Measurements from ENCODE around the gene GIT2.

The GIT2 gene

DNA sequence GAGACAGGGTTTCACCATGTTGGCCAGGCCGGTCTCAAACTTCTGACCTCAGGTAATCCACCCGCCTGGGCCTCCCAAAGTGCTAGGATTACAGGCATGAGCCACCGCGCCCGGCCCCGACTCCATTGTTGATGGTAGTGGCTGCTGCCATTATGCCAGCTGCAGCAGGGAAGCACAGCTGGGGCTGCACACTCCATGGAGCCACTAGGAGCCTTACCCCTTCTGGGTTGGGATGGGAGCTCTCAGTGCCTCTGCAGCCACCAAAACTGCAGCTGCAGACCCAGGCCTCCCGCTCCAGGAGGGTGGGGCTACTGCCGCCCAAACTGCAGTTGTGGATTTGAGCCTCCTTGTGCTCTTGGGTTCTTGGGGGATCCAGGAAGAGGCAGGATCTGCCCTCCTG is 70.2 kb downstream of the GIT2 start:
- no peak for DNase-seq (ENCODE audit: extremely low read depth, insufficient read length)
- H3K4me3 ChIP-seq (replicated peaks; ENCODE audit: low read depth, low read length), result no peak overlapping the region

DNA sequence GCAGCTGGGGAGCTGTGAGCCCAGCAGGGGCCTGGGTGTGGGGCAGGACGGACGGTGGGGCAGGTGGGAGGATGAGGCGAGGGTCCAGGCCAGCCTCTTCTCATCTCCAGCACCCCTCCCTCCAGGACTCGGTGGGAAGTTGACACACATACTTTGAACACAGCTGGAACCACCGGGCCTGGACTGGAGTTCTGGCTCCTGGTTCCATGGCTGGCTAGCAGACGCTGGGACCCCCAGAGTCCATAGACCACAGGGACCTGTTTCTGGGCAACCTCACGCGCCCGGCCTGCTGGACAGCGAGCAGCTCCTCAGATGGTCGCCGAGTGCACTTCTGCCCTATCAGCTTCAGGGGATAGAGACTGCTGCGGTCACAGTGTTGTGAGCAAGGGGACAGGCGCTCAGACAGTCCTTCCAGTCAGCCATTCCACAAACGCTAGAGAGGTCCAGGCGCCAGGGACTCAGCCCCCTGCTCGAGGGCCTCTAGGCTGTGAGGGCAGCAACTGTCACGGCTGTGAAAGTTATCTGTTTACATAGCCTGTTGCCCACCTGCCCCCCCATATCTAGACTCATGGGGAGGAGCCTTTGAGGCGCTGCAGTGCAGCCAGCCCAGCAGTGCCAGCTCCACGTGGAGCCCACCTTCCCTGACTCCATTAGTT is 70.9 kb downstream of the GIT2 start:
- TF ChIP-seq, protein P1, sequence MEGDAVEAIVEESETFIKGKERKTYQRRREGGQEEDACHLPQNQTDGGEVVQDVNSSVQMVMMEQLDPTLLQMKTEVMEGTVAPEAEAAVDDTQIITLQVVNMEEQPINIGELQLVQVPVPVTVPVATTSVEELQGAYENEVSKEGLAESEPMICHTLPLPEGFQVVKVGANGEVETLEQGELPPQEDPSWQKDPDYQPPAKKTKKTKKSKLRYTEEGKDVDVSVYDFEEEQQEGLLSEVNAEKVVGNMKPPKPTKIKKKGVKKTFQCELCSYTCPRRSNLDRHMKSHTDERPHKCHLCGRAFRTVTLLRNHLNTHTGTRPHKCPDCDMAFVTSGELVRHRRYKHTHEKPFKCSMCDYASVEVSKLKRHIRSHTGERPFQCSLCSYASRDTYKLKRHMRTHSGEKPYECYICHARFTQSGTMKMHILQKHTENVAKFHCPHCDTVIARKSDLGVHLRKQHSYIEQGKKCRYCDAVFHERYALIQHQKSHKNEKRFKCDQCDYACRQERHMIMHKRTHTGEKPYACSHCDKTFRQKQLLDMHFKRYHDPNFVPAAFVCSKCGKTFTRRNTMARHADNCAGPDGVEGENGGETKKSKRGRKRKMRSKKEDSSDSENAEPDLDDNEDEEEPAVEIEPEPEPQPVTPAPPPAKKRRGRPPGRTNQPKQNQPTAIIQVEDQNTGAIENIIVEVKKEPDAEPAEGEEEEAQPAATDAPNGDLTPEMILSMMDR (IDR thresholded peaks at IDR 0.05; ENCODE audit: insufficient read depth, low read length, poor library complexity, severe bottlenecking), result no peak
- H3K27me3 ChIP-seq (replicated peaks; ENCODE audit: control insufficient read depth, insufficient read depth, low read length), result no peaks in the 10 kb centered on the region
- no peak overlapping the region for H3K4me3 ChIP-seq (replicated peaks; ENCODE audit: low read depth, low read length)
- no peak for DNase-seq (ENCODE audit: extremely low read depth, insufficient read length)
- H3K36me3 ChIP-seq (ENCODE audit: control insufficient read depth, insufficient read depth, low read length), result peaks cover 11% of the 10 kb centered on the region

More for the DNA sequence above, 70.2 kb downstream of the GIT2 start:
- TF ChIP-seq, protein P1 (IDR thresholded peaks at IDR 0.05; ENCODE audit: insufficient read depth, low read length, poor library complexity, severe bottlenecking), result no peak
- no peaks in the 10 kb centered on the region for H3K27me3 ChIP-seq (replicated peaks; ENCODE audit: control insufficient read depth, insufficient read depth, low read length)
- peaks cover 10% of the 10 kb centered on the region for H3K36me3 ChIP-seq (ENCODE audit: control insufficient read depth, insufficient read depth, low read length)

DNA sequence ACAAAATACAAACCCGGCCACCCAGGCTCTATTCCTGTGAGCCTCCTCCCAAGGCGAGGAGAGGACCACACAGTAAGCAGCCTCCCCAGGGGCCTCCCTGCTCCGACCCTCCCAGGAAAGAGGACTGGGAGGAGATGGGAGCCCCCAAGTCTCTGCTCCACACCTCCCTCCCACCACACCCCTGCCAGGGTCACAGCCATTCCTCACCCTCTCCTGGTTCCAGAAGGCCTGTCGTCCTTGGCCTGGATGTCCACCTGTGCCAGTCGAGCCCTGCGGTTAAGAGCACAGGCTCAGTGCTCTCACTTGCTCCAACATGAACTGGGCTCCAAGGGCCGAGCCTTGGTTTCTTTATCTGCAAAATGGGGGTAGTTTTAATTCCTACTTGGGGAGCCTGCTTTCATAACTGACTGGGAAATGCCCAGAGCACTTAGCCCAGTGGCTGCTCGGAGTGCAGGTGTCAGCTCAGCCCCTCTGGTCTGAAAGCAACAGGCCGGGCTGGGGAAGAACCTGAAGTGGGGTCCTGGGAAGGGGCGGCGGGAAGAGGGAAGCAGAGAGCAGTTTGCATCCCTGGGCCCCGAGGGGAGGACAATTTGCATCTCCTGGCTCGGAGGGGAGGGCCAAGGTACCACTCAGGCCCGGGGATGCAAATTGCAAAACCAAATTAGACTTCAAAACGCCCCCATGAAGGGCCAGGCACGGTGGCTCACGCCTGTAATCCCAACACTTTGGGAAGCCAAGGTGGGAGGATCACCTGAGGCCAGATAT is 72.5 kb downstream of the GIT2 start:
- TF ChIP-seq, protein P1 (IDR thresholded peaks at IDR 0.05; ENCODE audit: insufficient read depth, low read length, poor library complexity, severe bottlenecking), result no peak
- Histone ChIP-seq H3K36me3 (ENCODE audit: control insufficient read depth, insufficient read depth, low read length) (peaks cover 11% of the 10 kb centered on the region), H3K4me3 (replicated peaks; ENCODE audit: low read depth, low read length) (no peak overlapping the region), H3K27me3 (replicated peaks; ENCODE audit: control insufficient read depth, insufficient read depth, low read length) (no peaks in the 10 kb centered on the region)
- DNase-seq (ENCODE audit: extremely low read depth, insufficient read length), result no peak

DNA sequence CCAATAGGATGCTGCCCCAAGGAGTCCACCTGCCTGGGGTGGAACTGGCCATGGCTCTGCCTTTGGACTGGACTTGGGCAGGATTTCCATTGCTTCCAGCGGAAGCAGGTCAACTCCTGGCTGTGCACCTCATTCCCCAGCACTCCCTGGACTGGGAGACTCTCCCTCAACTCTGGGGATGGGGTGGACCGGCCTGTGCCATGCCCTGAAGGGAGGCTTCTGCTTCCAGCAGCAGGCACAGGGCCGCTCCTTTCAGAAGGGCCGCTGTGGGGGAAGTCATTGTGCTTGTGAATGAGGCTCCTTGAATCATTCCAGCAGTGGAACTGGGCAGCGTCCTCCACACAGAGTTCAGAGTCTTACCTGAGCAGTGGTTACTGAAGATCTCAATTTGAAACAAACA is 73.1 kb downstream of the GIT2 start:
- no peak for DNase-seq (ENCODE audit: extremely low read depth, insufficient read length)
- H3K36me3 ChIP-seq (ENCODE audit: control insufficient read depth, insufficient read depth, low read length), result peaks cover 11% of the 10 kb centered on the region
- TF ChIP-seq, protein P1 (IDR thresholded peaks at IDR 0.05; ENCODE audit: insufficient read depth, low read length, poor library complexity, severe bottlenecking), result no peak
- H3K27me3 ChIP-seq (replicated peaks; ENCODE audit: control insufficient read depth, insufficient read depth, low read length), result no peaks in the 10 kb centered on the region
- H3K4me3 ChIP-seq (replicated peaks; ENCODE audit: low read depth, low read length), result no peak overlapping the region

DNA sequence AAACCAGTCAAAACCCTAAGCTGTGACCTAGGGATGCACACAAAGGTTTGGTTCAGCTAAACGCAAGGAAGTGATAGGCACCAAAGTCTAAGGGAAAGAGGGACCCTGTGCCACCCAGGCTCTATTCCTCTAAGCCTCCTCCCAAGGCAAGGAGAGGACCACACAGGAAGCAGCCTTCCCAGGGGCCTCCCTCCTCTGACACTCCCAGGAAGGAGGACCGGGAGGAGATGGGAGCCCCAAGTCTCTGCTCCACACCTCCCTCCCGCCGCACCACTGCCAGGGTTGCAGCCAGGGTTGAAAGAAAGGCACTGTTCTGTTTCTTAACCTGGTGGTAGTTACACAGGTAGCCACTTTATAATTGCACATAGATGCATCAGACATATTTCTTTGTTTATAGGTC is 74.2 kb downstream of the GIT2 start:
- H3K36me3 ChIP-seq (ENCODE audit: control insufficient read depth, insufficient read depth, low read length), result peaks cover 15% of the 10 kb centered on the region
- no peak overlapping the region for H3K4me3 ChIP-seq (replicated peaks; ENCODE audit: low read depth, low read length)
- DNase-seq (ENCODE audit: extremely low read depth, insufficient read length), result no peak
- TF ChIP-seq, protein P1 (IDR thresholded peaks at IDR 0.05; ENCODE audit: insufficient read depth, low read length, poor library complexity, severe bottlenecking), result no peak
- no peaks in the 10 kb centered on the region for H3K27me3 ChIP-seq (replicated peaks; ENCODE audit: control insufficient read depth, insufficient read depth, low read length)

All from GM06990 (cell line).